ENCODE data around the gene CHST8.

CHST8 gene

DNA sequence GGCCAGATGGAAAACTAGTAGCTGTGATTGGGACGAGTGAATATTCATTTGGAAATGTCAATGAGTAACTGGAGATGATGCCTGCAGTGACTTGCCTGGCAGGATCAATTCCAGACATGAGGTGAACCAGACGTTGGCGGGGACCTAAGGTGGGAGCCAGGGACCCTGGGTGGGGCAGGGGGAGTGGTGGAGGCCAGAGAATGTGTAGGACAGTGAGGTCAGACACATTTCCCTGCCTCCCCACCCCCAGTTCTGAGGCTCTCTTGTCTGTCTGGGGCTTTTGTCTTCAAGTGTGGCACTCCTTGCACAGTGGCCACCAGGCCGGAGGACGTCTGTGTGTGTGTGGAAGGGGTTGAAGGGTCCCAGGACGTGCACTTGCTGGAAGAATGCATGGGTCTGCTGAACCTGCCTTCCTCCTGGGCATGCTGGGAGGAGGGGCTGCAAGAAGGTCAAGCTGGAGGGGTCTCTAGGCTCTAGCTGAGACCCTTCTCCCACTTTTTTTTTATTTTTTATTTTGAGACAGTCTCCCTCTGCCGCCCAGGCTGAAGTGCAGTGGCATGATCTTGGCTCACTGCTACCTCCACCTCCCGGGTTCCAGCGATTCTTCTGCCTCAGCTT, 51.6 kb downstream of the CHST8 start:
- H3K27ac ChIP-seq (ENCODE audit: low read length, poor library complexity, severe bottlenecking) = no peak overlapping the region
- no peaks in the 10 kb centered on the region for H3K79me1 ChIP-seq (replicated peaks; ENCODE audit: low read length, poor library complexity, severe bottlenecking)
- H4K8ac ChIP-seq (ENCODE audit: low read length) = no peak overlapping the region
- H4K91ac ChIP-seq (ENCODE audit: low read length) = no peak overlapping the region
- DNase-seq = no peak
- H3K4me1 ChIP-seq (ENCODE audit: control insufficient read depth, insufficient read depth, low read depth, low read length) = no peaks in the 10 kb centered on the region
- H2BK12ac ChIP-seq (ENCODE audit: low read length in 2 of 2) = no peak overlapping the region
- H3K23ac ChIP-seq (ENCODE audit: low read length in 2 of 2) = no peak overlapping the region
- no peak overlapping the region for H2BK15ac ChIP-seq (ENCODE audit: low read depth, poor library complexity, severe bottlenecking)
- H3K18ac ChIP-seq (ENCODE audit: low read depth in 1 of 2, low read length in 2 of 2) = no peak overlapping the region
- H2AK5ac ChIP-seq (ENCODE audit: low read length, severe bottlenecking) = no peak overlapping the region
- H3K4me2 ChIP-seq (ENCODE audit: low read length, poor library complexity, severe bottlenecking) = no peak overlapping the region
- no peaks in the 10 kb centered on the region for H3K36me3 ChIP-seq (ENCODE audit: control insufficient read depth in 1 of 2, insufficient read depth in 2 of 2, low read depth in 1 of 2, low read length in 2 of 2)
- 81% methylated on average over 9 of the region's 9 CpGs for WGBS
- H3K9ac ChIP-seq (ENCODE audit: low read length) = no peak overlapping the region
- no peak overlapping the region for H3K4me3 ChIP-seq (ENCODE audit: insufficient read depth in 1 of 2, low read depth in 1 of 2, low read length in 2 of 2)
- H3K4ac ChIP-seq (ENCODE audit: low read depth in 1 of 2, low read length in 2 of 2) = no peak overlapping the region
- peaks cover 0 to 15% of the 10 kb centered on the region in 2 experiments for H3K27me3 ChIP-seq (ENCODE audit: control insufficient read depth in 1 of 2, insufficient read depth in 1 of 2, low read length in 2 of 2)
- H2BK120ac ChIP-seq (ENCODE audit: low read depth, low read length) = no peak overlapping the region
- H3K9me3 ChIP-seq (ENCODE audit: control insufficient read depth, low read length) = no peaks in the 10 kb centered on the region
- no peak overlapping the region for H2BK5ac ChIP-seq (ENCODE audit: low read depth, low read length, poor library complexity, severe bottlenecking)
- H2AFZ ChIP-seq (ENCODE audit: low read depth, low read length) = no peak overlapping the region
- no peak overlapping the region for H3K14ac ChIP-seq (ENCODE audit: low read length in 2 of 2)

DNA sequence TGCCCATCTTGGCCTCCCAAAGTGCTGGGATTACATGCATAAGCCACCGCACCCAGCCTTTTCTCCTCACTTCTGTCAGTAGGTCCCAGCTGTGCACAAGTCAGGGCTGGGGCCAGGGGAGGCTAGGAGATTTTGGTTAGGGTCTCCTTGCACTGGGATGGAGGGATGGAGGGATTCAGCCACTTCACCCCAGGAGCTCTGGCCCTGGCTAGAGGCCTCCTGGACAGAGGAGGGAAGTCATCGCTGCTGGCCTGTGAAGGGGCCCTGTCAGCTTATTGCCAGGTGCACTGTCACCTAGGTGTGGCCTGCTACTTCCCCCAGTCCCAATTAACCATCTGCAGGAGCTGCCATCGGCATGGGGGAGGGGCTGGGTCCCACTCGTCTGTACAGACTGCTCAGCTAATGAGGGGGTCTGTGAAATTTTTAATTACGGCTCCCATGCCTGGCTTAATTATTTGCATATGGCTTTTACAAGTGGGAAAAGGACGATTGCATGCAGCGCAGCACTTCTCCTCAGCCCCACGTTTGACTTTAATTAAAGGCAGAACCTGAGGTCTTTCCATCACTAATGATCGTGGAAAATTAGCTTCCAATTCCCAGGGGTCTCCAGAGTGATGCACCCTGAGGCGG, 52.4 kb downstream of the CHST8 start:
- WGBS = 71% methylated on average over 9 of the region's 10 CpGs

DNA sequence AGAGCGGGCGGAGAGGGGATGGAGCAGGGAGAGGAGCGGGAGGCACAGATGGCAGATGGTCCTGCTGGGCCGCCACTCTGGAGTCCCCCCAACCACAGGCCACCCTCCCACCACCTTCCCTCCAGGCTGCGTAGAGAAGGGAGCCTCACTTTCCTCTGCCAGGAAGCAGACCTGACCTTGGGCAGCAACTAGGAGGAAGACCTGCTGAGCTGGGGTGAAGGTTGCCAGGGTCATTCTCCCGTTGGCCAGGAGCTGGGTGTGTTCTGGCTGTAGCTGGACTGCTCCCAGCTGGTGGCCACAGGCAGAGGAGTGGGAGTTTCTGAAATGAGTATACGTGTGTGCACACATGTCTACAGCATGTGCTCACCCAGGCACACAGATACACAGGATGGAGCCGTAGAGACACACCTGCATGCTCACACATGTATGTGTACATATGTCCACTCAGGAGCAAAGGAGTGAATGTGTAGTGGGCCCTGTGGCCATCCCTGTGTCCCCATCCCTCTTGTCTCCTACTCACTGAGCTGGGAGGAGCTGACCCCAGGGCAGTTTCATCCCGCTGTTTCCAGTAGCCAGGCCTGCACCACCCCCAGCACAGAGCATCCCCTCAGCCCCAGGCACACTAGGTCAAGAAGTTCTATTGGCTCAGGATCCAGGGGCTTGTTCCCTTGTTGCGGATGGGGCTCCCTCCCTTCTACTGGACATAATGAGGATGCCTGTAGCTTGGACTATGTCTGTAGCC, 53.0 kb downstream of the CHST8 start:
- Histone ChIP-seq H3K27me3 (ENCODE audit: control insufficient read depth in 1 of 2, insufficient read depth in 1 of 2, low read length in 2 of 2) (peaks cover 0 to 15% of the 10 kb centered on the region in 2 experiments), H3K27ac (ENCODE audit: low read length, poor library complexity, severe bottlenecking) (no peak overlapping the region), H2BK5ac (ENCODE audit: low read depth, low read length, poor library complexity, severe bottlenecking) (no peak overlapping the region), H4K91ac (ENCODE audit: low read length) (peak overlapping the region; percentile 28), H2AK5ac (ENCODE audit: low read length, severe bottlenecking) (no peak overlapping the region), H3K36me3 (ENCODE audit: control insufficient read depth in 1 of 2, insufficient read depth in 2 of 2, low read depth in 1 of 2, low read length in 2 of 2) (no peaks in the 10 kb centered on the region), H3K4me2 (ENCODE audit: low read length, poor library complexity, severe bottlenecking) (no peak overlapping the region), H3K4me1 (ENCODE audit: control insufficient read depth, insufficient read depth, low read depth, low read length) (no peaks in the 10 kb centered on the region), H3K23ac (ENCODE audit: low read length in 2 of 2) (no peak overlapping the region), H3K18ac (ENCODE audit: low read depth in 1 of 2, low read length in 2 of 2) (no peak overlapping the region), H2AFZ (ENCODE audit: low read depth, low read length) (no peak overlapping the region), H4K8ac (ENCODE audit: low read length) (no peak overlapping the region), H3K9me3 (ENCODE audit: control insufficient read depth, low read length) (no peaks in the 10 kb centered on the region), H2BK12ac (ENCODE audit: low read length in 2 of 2) (no peak overlapping the region), H2BK120ac (ENCODE audit: low read depth, low read length) (no peak overlapping the region), H3K79me1 (replicated peaks; ENCODE audit: low read length, poor library complexity, severe bottlenecking) (no peaks in the 10 kb centered on the region), H2BK15ac (ENCODE audit: low read depth, poor library complexity, severe bottlenecking) (no peak overlapping the region), H3K4ac (ENCODE audit: low read depth in 1 of 2, low read length in 2 of 2) (no peak overlapping the region), H3K14ac (ENCODE audit: low read length in 2 of 2) (no peak overlapping the region), H3K9ac (ENCODE audit: low read length) (no peak overlapping the region), H3K4me3 (ENCODE audit: insufficient read depth in 1 of 2, low read depth in 1 of 2, low read length in 2 of 2) (no peak overlapping the region)
- no peak for DNase-seq
- 67% methylated on average over 6 of the region's 10 CpGs for WGBS

More for the DNA sequence above, 52.4 kb downstream of the CHST8 start:
- Histone ChIP-seq H3K27ac (ENCODE audit: low read length, poor library complexity, severe bottlenecking) (no peak overlapping the region), H3K4me2 (ENCODE audit: low read length, poor library complexity, severe bottlenecking) (no peak overlapping the region), H3K79me1 (replicated peaks; ENCODE audit: low read length, poor library complexity, severe bottlenecking) (no peaks in the 10 kb centered on the region), H2AK5ac (ENCODE audit: low read length, severe bottlenecking) (no peak overlapping the region), H2BK120ac (ENCODE audit: low read depth, low read length) (no peak overlapping the region), H2BK5ac (ENCODE audit: low read depth, low read length, poor library complexity, severe bottlenecking) (no peak overlapping the region), H3K4ac (ENCODE audit: low read depth in 1 of 2, low read length in 2 of 2) (no peak overlapping the region), H3K18ac (ENCODE audit: low read depth in 1 of 2, low read length in 2 of 2) (no peak overlapping the region), H3K4me3 (ENCODE audit: insufficient read depth in 1 of 2, low read depth in 1 of 2, low read length in 2 of 2) (no peak overlapping the region), H4K91ac (ENCODE audit: low read length) (no peak overlapping the region), H3K14ac (ENCODE audit: low read length in 2 of 2) (no peak overlapping the region), H2AFZ (ENCODE audit: low read depth, low read length) (no peak overlapping the region), H4K8ac (ENCODE audit: low read length) (no peak overlapping the region), H3K9ac (ENCODE audit: low read length) (no peak overlapping the region), H3K36me3 (ENCODE audit: control insufficient read depth in 1 of 2, insufficient read depth in 2 of 2, low read depth in 1 of 2, low read length in 2 of 2) (no peaks in the 10 kb centered on the region), H3K27me3 (ENCODE audit: control insufficient read depth in 1 of 2, insufficient read depth in 1 of 2, low read length in 2 of 2) (peaks cover 0 to 15% of the 10 kb centered on the region in 2 experiments), H3K4me1 (ENCODE audit: control insufficient read depth, insufficient read depth, low read depth, low read length) (no peaks in the 10 kb centered on the region), H3K9me3 (ENCODE audit: control insufficient read depth, low read length) (no peaks in the 10 kb centered on the region), H2BK15ac (ENCODE audit: low read depth, poor library complexity, severe bottlenecking) (no peak overlapping the region), H3K23ac (ENCODE audit: low read length in 2 of 2) (no peak overlapping the region), H2BK12ac (ENCODE audit: low read length in 2 of 2) (no peak overlapping the region)
- no peak for DNase-seq

DNA sequence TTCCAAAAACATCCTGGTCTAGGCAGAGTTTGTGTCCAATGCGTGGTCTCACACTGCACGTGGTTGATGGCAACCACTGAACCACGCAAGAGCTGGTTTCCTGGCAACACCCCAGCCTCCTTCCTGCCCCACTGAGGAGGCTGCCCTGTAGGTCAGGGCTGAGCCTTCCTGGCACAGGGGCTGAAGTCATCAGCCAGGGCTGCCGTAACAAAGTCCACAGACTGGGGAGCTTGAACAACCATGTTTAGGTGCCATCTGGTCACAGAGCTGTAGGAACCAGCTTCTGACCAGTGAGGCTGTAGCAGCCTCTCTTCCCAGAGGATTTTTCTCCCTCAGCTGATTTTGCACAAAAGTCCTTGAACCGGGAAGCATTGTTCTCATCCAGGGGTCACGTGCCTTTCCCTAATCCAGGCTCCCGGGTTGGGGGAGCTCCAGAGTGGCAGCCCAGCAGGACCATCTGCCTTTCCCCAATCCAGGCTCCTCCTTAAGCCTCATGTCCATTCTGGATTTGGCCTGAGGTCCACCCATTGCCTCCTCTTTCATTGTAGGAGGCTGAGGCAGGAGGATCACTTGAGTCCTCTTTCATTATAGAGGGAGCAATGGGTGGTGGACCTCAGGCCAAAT, 53.9 kb downstream of the CHST8 start:
- Histone ChIP-seq H2BK15ac (ENCODE audit: low read depth, poor library complexity, severe bottlenecking) (no peak overlapping the region), H3K4ac (ENCODE audit: low read depth in 1 of 2, low read length in 2 of 2) (no peak overlapping the region), H2BK5ac (ENCODE audit: low read depth, low read length, poor library complexity, severe bottlenecking) (no peak overlapping the region), H3K4me2 (ENCODE audit: low read length, poor library complexity, severe bottlenecking) (no peak overlapping the region), H2AK5ac (ENCODE audit: low read length, severe bottlenecking) (no peak overlapping the region), H3K27me3 (ENCODE audit: control insufficient read depth in 1 of 2, insufficient read depth in 1 of 2, low read length in 2 of 2) (peaks cover 0 to 15% of the 10 kb centered on the region in 2 experiments), H2BK12ac (ENCODE audit: low read length in 2 of 2) (no peak overlapping the region), H3K9me3 (ENCODE audit: control insufficient read depth, low read length) (no peaks in the 10 kb centered on the region), H2BK120ac (ENCODE audit: low read depth, low read length) (no peak overlapping the region), H3K9ac (ENCODE audit: low read length) (no peak overlapping the region), H3K14ac (ENCODE audit: low read length in 2 of 2) (no peak overlapping the region), H3K36me3 (ENCODE audit: control insufficient read depth in 1 of 2, insufficient read depth in 2 of 2, low read depth in 1 of 2, low read length in 2 of 2) (no peaks in the 10 kb centered on the region), H3K27ac (ENCODE audit: low read length, poor library complexity, severe bottlenecking) (no peak overlapping the region), H2AFZ (ENCODE audit: low read depth, low read length) (no peak overlapping the region), H4K91ac (ENCODE audit: low read length) (peak overlapping the region; percentile 56), H3K18ac (ENCODE audit: low read depth in 1 of 2, low read length in 2 of 2) (no peak overlapping the region), H3K79me1 (replicated peaks; ENCODE audit: low read length, poor library complexity, severe bottlenecking) (no peaks in the 10 kb centered on the region), H3K23ac (ENCODE audit: low read length in 2 of 2) (no peak overlapping the region), H4K8ac (ENCODE audit: low read length) (no peak overlapping the region), H3K4me3 (ENCODE audit: insufficient read depth in 1 of 2, low read depth in 1 of 2, low read length in 2 of 2) (no peak overlapping the region), H3K4me1 (ENCODE audit: control insufficient read depth, insufficient read depth, low read depth, low read length) (no peaks in the 10 kb centered on the region)
- 80% methylated on average over 7 of the region's 7 CpGs for WGBS
- no peak for DNase-seq
